LNCaP clone FGC (cell line): ENCODE data around the gene SHISA4.

Experiments
- DNase-seq: peaks from one replicate; pipeline ENCODE4 v3.0.0-alpha.2; 2011; ENCODE audit warnings: low read depth
- H3K4me3 ChIP-seq: 2 replicates; pipeline ENCODE4 v1.5.1; 2011; ENCODE audit warnings: mild to moderate bottlenecking, low read depth, low read length, control low read depth
- TF ChIP-seq, protein P1 (sequence below): IDR thresholded peaks from 2 replicates; pipeline ENCODE4 v1.5.1; 2012; ENCODE audit warnings: mild to moderate bottlenecking; ENCODE audit not compliant: control insufficient read depth, insufficient read depth; ENCODE audit errors: extremely low read depth

The SHISA4 gene

DNA sequence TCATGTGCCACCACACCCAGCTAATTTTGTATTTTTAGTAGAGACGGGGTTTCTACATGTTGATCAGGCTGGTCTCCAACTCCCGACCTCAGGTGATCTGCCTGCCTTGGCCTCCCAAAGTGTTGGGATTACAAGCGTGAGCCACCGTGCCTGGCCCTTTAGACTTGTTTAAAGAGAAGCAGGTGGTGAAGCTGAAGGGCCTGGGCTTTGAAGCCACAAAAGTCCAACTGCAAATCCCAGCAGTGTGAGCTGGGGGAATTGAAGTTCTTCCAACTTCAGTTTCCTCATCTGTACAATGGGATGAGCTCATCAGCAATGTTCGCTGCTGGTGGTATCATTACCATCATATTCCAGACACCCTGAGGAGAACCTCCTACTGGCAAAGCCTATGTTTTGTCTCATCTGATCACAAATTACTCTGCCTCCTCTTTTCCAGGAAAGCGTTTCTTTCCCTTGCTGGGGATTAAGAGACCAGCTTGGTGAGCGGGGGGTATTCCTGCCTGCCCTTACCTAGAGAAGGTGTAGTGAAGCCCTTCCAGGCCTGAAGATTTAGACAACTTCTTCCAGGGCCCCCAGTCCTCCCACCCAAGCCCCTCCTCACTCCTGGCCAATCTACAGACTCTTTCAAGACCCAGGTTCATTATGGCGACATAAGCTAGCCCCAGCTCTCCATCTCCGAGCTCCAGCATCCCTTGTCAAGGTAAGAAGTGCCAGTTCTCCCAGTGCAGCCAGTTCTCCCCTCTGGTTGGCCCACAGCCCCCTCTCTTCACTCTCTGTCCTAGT is 2.4 kb upstream of the SHISA4 start:
- H3K4me3 ChIP-seq, result no peak overlapping the region
- DNase-seq, result no peak
- TF ChIP-seq, protein P1, sequence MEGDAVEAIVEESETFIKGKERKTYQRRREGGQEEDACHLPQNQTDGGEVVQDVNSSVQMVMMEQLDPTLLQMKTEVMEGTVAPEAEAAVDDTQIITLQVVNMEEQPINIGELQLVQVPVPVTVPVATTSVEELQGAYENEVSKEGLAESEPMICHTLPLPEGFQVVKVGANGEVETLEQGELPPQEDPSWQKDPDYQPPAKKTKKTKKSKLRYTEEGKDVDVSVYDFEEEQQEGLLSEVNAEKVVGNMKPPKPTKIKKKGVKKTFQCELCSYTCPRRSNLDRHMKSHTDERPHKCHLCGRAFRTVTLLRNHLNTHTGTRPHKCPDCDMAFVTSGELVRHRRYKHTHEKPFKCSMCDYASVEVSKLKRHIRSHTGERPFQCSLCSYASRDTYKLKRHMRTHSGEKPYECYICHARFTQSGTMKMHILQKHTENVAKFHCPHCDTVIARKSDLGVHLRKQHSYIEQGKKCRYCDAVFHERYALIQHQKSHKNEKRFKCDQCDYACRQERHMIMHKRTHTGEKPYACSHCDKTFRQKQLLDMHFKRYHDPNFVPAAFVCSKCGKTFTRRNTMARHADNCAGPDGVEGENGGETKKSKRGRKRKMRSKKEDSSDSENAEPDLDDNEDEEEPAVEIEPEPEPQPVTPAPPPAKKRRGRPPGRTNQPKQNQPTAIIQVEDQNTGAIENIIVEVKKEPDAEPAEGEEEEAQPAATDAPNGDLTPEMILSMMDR, result no peak

DNA sequence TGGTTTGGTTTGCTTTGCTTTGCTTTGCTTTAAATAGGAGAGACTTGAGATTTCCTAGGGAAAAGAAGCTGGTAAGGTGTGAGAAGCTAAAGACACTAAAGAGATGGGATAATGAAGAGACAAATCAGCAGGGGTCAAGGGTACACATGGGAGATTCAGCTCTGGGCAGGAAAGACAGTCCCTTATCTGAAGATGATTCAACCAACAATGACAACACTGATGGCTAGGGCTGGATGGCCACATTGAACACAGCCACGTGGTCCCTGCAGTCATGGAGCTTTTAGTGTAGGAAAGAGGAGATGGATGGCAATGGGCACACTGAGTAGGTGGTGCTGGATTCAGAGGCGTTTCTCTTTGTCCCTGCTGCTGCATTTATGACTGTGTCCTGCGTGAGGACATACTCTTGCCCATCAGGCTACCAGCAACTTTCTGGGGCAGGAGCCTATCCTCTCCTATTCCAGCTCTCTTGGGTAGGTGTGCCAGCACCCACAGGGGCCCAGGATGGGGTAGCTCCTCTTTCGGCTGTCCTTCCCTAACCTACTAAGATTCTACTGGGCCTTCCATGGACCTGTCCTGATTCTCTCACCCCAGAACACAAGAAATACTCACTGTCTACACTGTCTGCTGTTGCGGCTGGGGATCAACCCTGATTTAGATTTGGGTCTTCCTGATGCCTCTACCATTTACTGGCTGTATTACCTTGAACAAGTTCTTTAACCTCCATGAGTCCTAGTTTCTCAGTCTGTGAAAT is 1.4 kb upstream of the SHISA4 start:
- TF ChIP-seq, protein P1, result no peak
- no peak for DNase-seq

DNA sequence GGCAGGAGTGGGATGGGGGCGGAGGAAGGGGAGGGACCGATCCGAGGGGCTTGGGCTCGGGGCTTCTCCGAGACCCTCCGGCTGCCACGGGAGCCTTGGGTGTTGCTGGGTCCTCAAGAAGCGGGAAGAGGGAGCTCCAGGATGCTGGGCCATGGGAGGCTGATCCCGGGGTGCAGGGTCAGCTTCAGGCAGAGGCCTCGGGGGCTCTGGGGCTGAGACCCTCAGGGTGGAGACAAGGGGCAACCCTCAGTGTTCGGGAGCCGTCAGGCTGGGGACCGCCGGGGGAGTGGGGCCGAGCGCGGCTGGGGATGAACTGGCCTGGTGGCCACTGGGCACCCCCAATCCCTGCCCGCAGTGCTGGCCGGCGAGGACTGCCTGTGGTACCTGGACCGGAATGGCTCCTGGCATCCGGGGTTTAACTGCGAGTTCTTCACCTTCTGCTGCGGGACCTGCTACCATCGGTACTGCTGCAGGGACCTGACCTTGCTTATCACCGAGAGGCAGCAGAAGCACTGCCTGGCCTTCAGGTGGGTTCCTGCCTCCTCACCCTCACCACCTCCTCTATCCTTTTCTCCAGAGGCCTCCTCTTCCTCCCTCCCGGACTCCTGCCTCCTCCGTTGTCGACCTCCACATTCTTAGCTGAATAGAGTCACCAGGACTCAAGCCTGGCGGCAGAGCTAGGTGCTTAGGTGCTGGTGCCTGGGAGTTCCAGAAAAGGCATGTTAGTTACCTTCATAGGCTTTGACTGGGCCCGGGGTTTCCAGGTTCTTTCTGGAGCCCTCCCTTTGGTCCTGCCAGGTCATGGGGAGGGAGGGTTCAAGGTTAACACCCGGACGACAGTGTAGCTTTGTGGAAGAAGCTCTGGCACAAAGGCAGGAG is 631 bp downstream of the SHISA4 start:
- peak overlapping the region; percentile 65 for H3K4me3 ChIP-seq
- DNase-seq, result no peak
- TF ChIP-seq, protein P1, result no peak

More for the DNA sequence above, 1.4 kb upstream of the SHISA4 start:
- no peak overlapping the region for H3K4me3 ChIP-seq

DNA sequence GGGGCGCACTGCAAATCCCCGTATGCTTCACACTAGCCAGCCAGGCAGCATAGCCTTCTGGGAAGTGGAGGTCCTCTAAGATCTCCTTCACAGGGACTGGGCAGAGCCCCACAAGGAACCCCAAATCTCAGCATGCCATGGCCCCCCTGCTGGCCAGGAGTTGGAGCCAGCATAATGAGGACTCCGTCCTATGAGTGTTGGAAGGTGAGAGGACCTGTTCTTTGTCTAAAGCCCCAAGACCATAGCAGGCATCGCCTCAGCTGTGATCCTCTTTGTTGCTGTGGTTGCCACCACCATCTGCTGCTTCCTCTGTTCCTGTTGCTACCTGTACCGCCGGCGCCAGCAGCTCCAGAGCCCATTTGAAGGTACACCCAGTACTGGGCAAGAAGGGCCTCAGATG is 1.5 kb downstream of the SHISA4 start:
- H3K4me3 ChIP-seq, result no peak overlapping the region
- TF ChIP-seq, protein P1, result no peak
- DNase-seq, result no peak

DNA sequence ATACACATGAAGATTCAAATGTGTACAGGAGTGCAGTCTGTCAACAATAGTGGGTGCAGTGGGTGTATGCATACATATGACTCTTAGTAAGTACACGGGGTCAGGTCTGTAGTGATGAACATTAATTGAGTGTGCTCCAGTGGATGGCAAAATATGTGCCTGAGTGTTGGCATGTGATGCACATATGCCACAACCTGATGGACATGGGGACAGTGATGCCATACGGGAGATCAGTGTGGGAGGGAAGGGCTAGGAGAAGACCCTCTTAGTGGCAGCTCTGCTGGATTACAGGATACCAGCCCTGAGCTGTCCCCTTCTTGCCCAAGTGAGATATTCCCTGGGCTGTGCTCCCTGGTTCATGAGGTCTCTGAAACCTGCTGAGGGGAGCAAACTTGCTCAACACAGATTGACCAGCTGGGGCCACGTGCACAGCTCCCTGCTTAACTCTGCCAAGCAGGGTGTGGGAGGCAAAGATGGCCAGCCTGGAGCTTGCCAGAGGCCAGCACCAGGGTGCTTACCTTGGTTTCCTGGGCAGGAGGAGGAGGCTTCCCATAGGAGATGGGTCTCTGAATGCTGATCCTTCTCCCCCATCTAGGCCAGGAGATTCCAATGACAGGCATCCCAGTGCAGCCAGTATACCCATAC is 2.2 kb downstream of the SHISA4 start:
- no peak overlapping the region for H3K4me3 ChIP-seq
- no peak for DNase-seq
- TF ChIP-seq, protein P1, result no peak

DNA sequence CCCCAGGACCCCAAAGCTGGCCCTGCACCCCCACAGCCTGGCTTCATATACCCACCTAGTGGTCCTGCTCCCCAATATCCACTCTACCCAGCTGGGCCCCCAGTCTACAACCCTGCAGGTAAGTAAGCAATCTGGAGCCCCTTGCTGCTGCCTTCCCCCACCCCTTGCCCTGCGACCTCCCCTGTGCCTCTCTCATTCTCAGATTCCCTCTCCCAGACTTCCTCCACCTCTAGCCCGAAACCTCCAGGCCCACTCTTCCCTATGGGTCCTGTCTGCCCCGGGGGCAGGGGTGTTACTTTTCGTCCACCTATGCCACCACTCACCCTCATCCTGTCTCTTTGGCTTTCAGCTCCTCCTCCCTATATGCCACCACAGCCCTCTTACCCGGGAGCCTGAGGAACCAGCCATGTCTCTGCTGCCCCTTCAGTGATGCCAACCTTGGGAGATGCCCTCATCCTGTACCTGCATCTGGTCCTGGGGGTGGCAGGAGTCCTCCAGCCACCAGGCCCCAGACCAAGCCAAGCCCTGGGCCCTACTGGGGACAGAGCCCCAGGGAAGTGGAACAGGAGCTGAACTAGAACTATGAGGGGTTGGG is 2.9 kb downstream of the SHISA4 start:
- no peak for DNase-seq

More for the DNA sequence above, 2.9 kb downstream of the SHISA4 start:
- TF ChIP-seq, protein P1, result no peak
- H3K4me3 ChIP-seq, result no peak overlapping the region
